Activated naive CD4-positive, alpha-beta T cell treated with anti-CD3 and anti-CD28 coated beads, Interleukin-2, amount 50 U/mL, for 16 hours (primary cell): ENCODE results near the gene UBE2O.

ENCODE experiments used
- DNase-seq: peaks from one replicate; pipeline ENCODE4 v3.0.0-alpha.2; 2020

The UBE2O gene

GRCh38 chr17:76437467-76438402, 15.2 kb downstream of the UBE2O start:
- no peak for DNase-seq

GRCh38 chr17:76435751-76436150, 17.2 kb downstream of the UBE2O start:
- DNase-seq: no peak

- DNase-seq: no peak
Measured at GRCh38 chr17:76434870-76435269, 18.1 kb downstream of the UBE2O start.

GRCh38 chr17:76433693-76434092, 19.3 kb downstream of the UBE2O start:
- no peak for DNase-seq

GRCh38 chr17:76432712-76433336, 20.1 kb downstream of the UBE2O start:
- no peak for DNase-seq

GRCh38 chr17:76432004-76432403, 20.9 kb downstream of the UBE2O start:
- no peak for DNase-seq

GRCh38 chr17:76431509-76431908, 21.4 kb downstream of the UBE2O start:
- no peak for DNase-seq

GRCh38 chr17:76428511-76428910, 24.4 kb downstream of the UBE2O start:
- DNase-seq: no peak

- DNase-seq: no peak
Measured at GRCh38 chr17:76427501-76428231, 25.3 kb downstream of the UBE2O start.

GRCh38 chr17:76426853-76427252, 26.1 kb downstream of the UBE2O start:
- DNase-seq: no peak

- no peak for DNase-seq
Measured at GRCh38 chr17:76422860-76423259, 30.1 kb downstream of the UBE2O start.

GRCh38 chr17:76422406-76422805, 30.5 kb downstream of the UBE2O start:
- DNase-seq: no peak

- no peak for DNase-seq
Measured at GRCh38 chr17:76421044-76421407, 31.9 kb downstream of the UBE2O start.

GRCh38 chr17:76420356-76421043, 32.5 kb downstream of the UBE2O start:
- DNase-seq: no peak

- DNase-seq: no peak
Measured at GRCh38 chr17:76419576-76420260, 33.2 kb downstream of the UBE2O start.

GRCh38 chr17:76417499-76418143, 35.3 kb downstream of the UBE2O start:
- DNase-seq: no peak

- no peak for DNase-seq
Measured at GRCh38 chr17:76416899-76417298, 36.1 kb downstream of the UBE2O start.

- DNase-seq: no peak
Measured at GRCh38 chr17:76416457-76416856, 36.5 kb downstream of the UBE2O start.

GRCh38 chr17:76415786-76416185, 37.2 kb downstream of the UBE2O start:
- no peak for DNase-seq

- DNase-seq: no peak
Measured at GRCh38 chr17:76414334-76415295, 38.3 kb downstream of the UBE2O start.

GRCh38 chr17:76411247-76411646, 41.7 kb downstream of the UBE2O start:
- no peak for DNase-seq
